HG03139 (cell line): ENCODE data around the gene C16orf95.

Source experiments
- ATAC-seq: cut with Tn5 transposase; IDR thresholded peaks from one replicate; pipeline ENCODE4 v1.9.1; 2021; ENCODE audit not compliant: unreplicated experiment

C16orf95 gene

GRCh38 chr16:87332150-87332549 lies 15.0 kb upstream of the C16orf95 start:
- no peak for ATAC-seq

GRCh38 chr16:87331241-87331801 lies 14.1 kb upstream of the C16orf95 start:
- ATAC-seq, result no peak

GRCh38 chr16:87330646-87331045 lies 13.5 kb upstream of the C16orf95 start:
- no peak for ATAC-seq

- no peak for ATAC-seq
Observed at GRCh38 chr16:87330257-87330624, 13.0 kb upstream of the C16orf95 start.

GRCh38 chr16:87329436-87330256 lies 12.5 kb upstream of the C16orf95 start:
- no peak for ATAC-seq

GRCh38 chr16:87328846-87329245 lies 11.7 kb upstream of the C16orf95 start:
- ATAC-seq, result no peak

- no peak for ATAC-seq
Observed at GRCh38 chr16:87327798-87328495, 10.8 kb upstream of the C16orf95 start.

GRCh38 chr16:87326151-87326571 lies 9.0 kb upstream of the C16orf95 start:
- ATAC-seq, result no peak

- ATAC-seq, result no peak
Observed at GRCh38 chr16:87325423-87325858, 8.2 kb upstream of the C16orf95 start.

- ATAC-seq, result no peak
Observed at GRCh38 chr16:87324411-87325275, 7.5 kb upstream of the C16orf95 start.

GRCh38 chr16:87323727-87324410 lies 6.7 kb upstream of the C16orf95 start:
- ATAC-seq, result no peak

- no peak for ATAC-seq
Observed at GRCh38 chr16:87322833-87323726, 5.9 kb upstream of the C16orf95 start.

- no peak for ATAC-seq
Observed at GRCh38 chr16:87322360-87322759, 5.2 kb upstream of the C16orf95 start.

- ATAC-seq, result no peak
Observed at GRCh38 chr16:87321336-87322107, 4.3 kb upstream of the C16orf95 start.

GRCh38 chr16:87320510-87321227 lies 3.5 kb upstream of the C16orf95 start:
- ATAC-seq, result no peak

- no peak for ATAC-seq
Observed at GRCh38 chr16:87319997-87320491, 2.9 kb upstream of the C16orf95 start.

GRCh38 chr16:87319011-87319410 lies 1.8 kb upstream of the C16orf95 start:
- ATAC-seq, result no peak
